Measurements from ENCODE around the gene ATF7IP. TPM values are rescaled to one million over a fixed set of nuclear protein-coding genes. Genes with fewer than 3 reads are reported as not detected.

The ATF7IP gene
- total RNA-seq, 1 donor from 2014 or later = 204 TPM

- no peak for TF ChIP-seq CTCF (IDR thresholded peaks at IDR 0.05; ENCODE audit: partially characterized antibody, unreplicated experiment)
- no peak for DNase-seq
- Mint-ChIP-seq H3K36me3 (ENCODE audit: unreplicated experiment) (peaks cover 3% of the 10 kb centered on the region), H3K4me1 (ENCODE audit: low read depth, unreplicated experiment) (peaks cover 33% of the 10 kb centered on the region), H3K27me3 (ENCODE audit: unreplicated experiment) (no peaks in the 10 kb centered on the region), H3K9me3 (ENCODE audit: unreplicated experiment) (peaks cover 2% of the 10 kb centered on the region), H3K27ac (ENCODE audit: unreplicated experiment) (no peak overlapping the region), H3K4me3 (ENCODE audit: unreplicated experiment) (no peak overlapping the region)
Measured at GRCh38 chr12:14390870-14391530, 25.5 kb downstream of the ATF7IP start.

GRCh38 chr12:14393751-14394150, 28.3 kb downstream of the ATF7IP start:
- H3K4me1 Mint-ChIP-seq (ENCODE audit: low read depth, unreplicated experiment) = peaks cover 32% of the 10 kb centered on the region
- TF ChIP-seq CTCF (IDR thresholded peaks at IDR 0.05; ENCODE audit: partially characterized antibody, unreplicated experiment) = no peak
- no peak for DNase-seq
- H3K4me3 Mint-ChIP-seq (ENCODE audit: unreplicated experiment) = peak overlapping the region; percentile 34
- peaks cover 1% of the 10 kb centered on the region for H3K9me3 Mint-ChIP-seq (ENCODE audit: unreplicated experiment)
- H3K36me3 Mint-ChIP-seq (ENCODE audit: unreplicated experiment) = no peaks in the 10 kb centered on the region
- peak overlapping the region; percentile 73 for H3K27ac Mint-ChIP-seq (ENCODE audit: unreplicated experiment)
- no peaks in the 10 kb centered on the region for H3K27me3 Mint-ChIP-seq (ENCODE audit: unreplicated experiment)

GRCh38 chr12:14394317-14395073, 29.0 kb downstream of the ATF7IP start:
- H3K4me1 Mint-ChIP-seq (ENCODE audit: low read depth, unreplicated experiment) = peaks cover 29% of the 10 kb centered on the region
- peaks cover 1% of the 10 kb centered on the region for H3K9me3 Mint-ChIP-seq (ENCODE audit: unreplicated experiment)
- no peak for DNase-seq
- H3K36me3 Mint-ChIP-seq (ENCODE audit: unreplicated experiment) = no peaks in the 10 kb centered on the region
- H3K4me3 Mint-ChIP-seq (ENCODE audit: unreplicated experiment) = peak overlapping the region; percentile 67
- TF ChIP-seq CTCF (IDR thresholded peaks at IDR 0.05; ENCODE audit: partially characterized antibody, unreplicated experiment) = peak; percentile 3
- peak overlapping the region; percentile 72 for H3K27ac Mint-ChIP-seq (ENCODE audit: unreplicated experiment)
- no peaks in the 10 kb centered on the region for H3K27me3 Mint-ChIP-seq (ENCODE audit: unreplicated experiment)

GRCh38 chr12:14395074-14395778, 29.7 kb downstream of the ATF7IP start:
- Mint-ChIP-seq H3K4me1 (ENCODE audit: low read depth, unreplicated experiment) (peaks cover 37% of the 10 kb centered on the region), H3K9me3 (ENCODE audit: unreplicated experiment) (peaks cover 8% of the 10 kb centered on the region), H3K27ac (ENCODE audit: unreplicated experiment) (peak overlapping the region; percentile 35), H3K27me3 (ENCODE audit: unreplicated experiment) (no peaks in the 10 kb centered on the region), H3K36me3 (ENCODE audit: unreplicated experiment) (peaks cover 4% of the 10 kb centered on the region), H3K4me3 (ENCODE audit: unreplicated experiment) (peak overlapping the region; percentile 57)
- DNase-seq = no peak
- no peak for TF ChIP-seq CTCF (IDR thresholded peaks at IDR 0.05; ENCODE audit: partially characterized antibody, unreplicated experiment)
